Hepatocyte (in vitro differentiated cells): ENCODE results near the gene CX3CL1.

Experiments used
- CTCF ChIP-seq: fragments of 200-600 bp; sonication (generic); IDR thresholded peaks from 2 replicates; pipeline ENCODE4 v1.5.1; 2016; ENCODE audit warnings: antibody characterized with exemption, mild to moderate bottlenecking; ENCODE audit not compliant: poor library complexity
- EZH2phosphoT487 ChIP-seq: fragments of 200-600 bp; sonication (generic); IDR thresholded peaks from one replicate; pipeline ENCODE4 v1.6.1; 2018; ENCODE audit warnings: antibody characterized with exemption, mild to moderate bottlenecking, low read depth, moderate library complexity; ENCODE audit not compliant: unreplicated experiment, severe bottlenecking

GRCh38 chr16:57430955-57431354, 58.7 kb downstream of the CX3CL1 start:
- TF ChIP-seq CTCF (no peak), EZH2phosphoT487 (no peak)
